ENCODE results near the gene UQCC2.

UQCC2 gene

DNA sequence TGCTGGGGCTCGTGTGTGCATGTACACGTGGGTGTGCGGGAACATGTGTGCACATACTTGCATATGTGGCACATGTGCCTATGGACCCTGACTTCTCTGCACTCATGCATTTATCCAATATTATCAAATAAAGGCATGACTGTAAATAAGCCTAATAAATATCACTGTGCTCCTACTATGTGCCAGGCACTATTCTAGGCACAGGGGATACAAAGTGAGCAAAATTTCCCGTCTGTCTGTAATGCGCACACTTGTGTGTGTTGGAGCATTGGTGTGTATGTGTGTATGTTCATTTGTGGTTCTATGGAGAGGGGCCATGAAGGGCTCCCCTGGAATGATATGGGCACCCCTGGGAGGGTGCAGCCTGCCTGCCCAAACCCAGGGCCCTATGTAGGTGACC lies 48.5 kb downstream of the UQCC2 start:
- H3K9ac ChIP-seq (ENCODE audit: low read length), result no peak overlapping the region
- no peak overlapping the region for H3K14ac ChIP-seq (ENCODE audit: low read length in 2 of 2)
- H2BK12ac ChIP-seq (ENCODE audit: low read length in 2 of 2), result no peak overlapping the region
- H3K4me2 ChIP-seq (ENCODE audit: low read length, poor library complexity, severe bottlenecking), result no peak overlapping the region
- no peaks in the 10 kb centered on the region for H3K27me3 ChIP-seq (ENCODE audit: control insufficient read depth in 1 of 2, insufficient read depth in 1 of 2, low read length in 2 of 2)
- H3K4ac ChIP-seq (ENCODE audit: low read depth in 1 of 2, low read length in 2 of 2), result no peak overlapping the region
- no peaks in the 10 kb centered on the region for H3K9me3 ChIP-seq (ENCODE audit: control insufficient read depth, low read length)
- H3K4me1 ChIP-seq (ENCODE audit: control insufficient read depth, insufficient read depth, low read depth, low read length), result no peaks in the 10 kb centered on the region
- no peak for DNase-seq
- H3K36me3 ChIP-seq (ENCODE audit: control insufficient read depth in 1 of 2, insufficient read depth in 2 of 2, low read depth in 1 of 2, low read length in 2 of 2), result peaks cover 73 to 93% of the 10 kb centered on the region in 2 experiments
- no peak overlapping the region for H3K23ac ChIP-seq (ENCODE audit: low read length in 2 of 2)
- no peak overlapping the region for H2AK5ac ChIP-seq (ENCODE audit: low read length, severe bottlenecking)
- H3K79me1 ChIP-seq (replicated peaks; ENCODE audit: low read length, poor library complexity, severe bottlenecking), result no peaks in the 10 kb centered on the region
- 75% methylated on average over 4 of the region's 5 CpGs for WGBS
- no peak overlapping the region for H3K27ac ChIP-seq (ENCODE audit: low read length, poor library complexity, severe bottlenecking)
- H4K8ac ChIP-seq (ENCODE audit: low read length), result no peak overlapping the region
- H3K4me3 ChIP-seq (ENCODE audit: insufficient read depth in 1 of 2, low read depth in 1 of 2, low read length in 2 of 2), result no peak overlapping the region
- no peak overlapping the region for H2BK120ac ChIP-seq (ENCODE audit: low read depth, low read length)
- H4K91ac ChIP-seq (ENCODE audit: low read length), result no peak overlapping the region
- no peak overlapping the region for H3K18ac ChIP-seq (ENCODE audit: low read depth in 1 of 2, low read length in 2 of 2)
- H2BK15ac ChIP-seq (ENCODE audit: low read depth, poor library complexity, severe bottlenecking), result no peak overlapping the region
- no peak overlapping the region for H2BK5ac ChIP-seq (ENCODE audit: low read depth, low read length, poor library complexity, severe bottlenecking)
- no peak overlapping the region for H2AFZ ChIP-seq (ENCODE audit: low read depth, low read length)

DNA sequence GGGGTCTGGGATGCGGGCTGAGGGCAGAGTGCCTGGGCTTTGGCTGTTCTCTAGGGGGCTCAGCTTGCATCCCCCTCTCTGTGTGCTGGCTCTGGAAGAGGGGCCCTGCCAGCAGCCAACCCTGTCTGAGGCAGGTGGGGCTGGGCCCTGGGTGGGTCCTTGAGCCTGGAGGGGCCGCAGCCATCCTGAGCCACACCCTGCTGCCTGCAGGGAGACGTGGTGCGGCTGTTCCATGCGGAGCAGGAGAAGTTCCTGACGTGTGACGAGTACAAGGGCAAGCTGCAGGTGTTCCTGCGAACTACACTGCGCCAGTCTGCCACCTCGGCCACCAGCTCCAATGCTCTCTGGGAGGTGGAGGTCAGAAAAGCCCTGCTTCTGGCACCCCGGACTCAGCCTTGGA lies 49.2 kb downstream of the UQCC2 start:
- Histone ChIP-seq H3K27ac (ENCODE audit: low read length, poor library complexity, severe bottlenecking) (no peak overlapping the region), H3K4me3 (ENCODE audit: insufficient read depth in 1 of 2, low read depth in 1 of 2, low read length in 2 of 2) (no peak overlapping the region), H3K14ac (ENCODE audit: low read length in 2 of 2) (no peak overlapping the region), H2AK5ac (ENCODE audit: low read length, severe bottlenecking) (no peak overlapping the region), H4K8ac (ENCODE audit: low read length) (no peak overlapping the region), H2AFZ (ENCODE audit: low read depth, low read length) (no peak overlapping the region), H2BK5ac (ENCODE audit: low read depth, low read length, poor library complexity, severe bottlenecking) (no peak overlapping the region), H2BK15ac (ENCODE audit: low read depth, poor library complexity, severe bottlenecking) (no peak overlapping the region), H3K4ac (ENCODE audit: low read depth in 1 of 2, low read length in 2 of 2) (no peak overlapping the region), H3K4me1 (ENCODE audit: control insufficient read depth, insufficient read depth, low read depth, low read length) (no peaks in the 10 kb centered on the region), H3K36me3 (ENCODE audit: control insufficient read depth in 1 of 2, insufficient read depth in 2 of 2, low read depth in 1 of 2, low read length in 2 of 2) (peaks cover 73 to 93% of the 10 kb centered on the region in 2 experiments), H4K91ac (ENCODE audit: low read length) (no peak overlapping the region), H2BK120ac (ENCODE audit: low read depth, low read length) (no peak overlapping the region), H3K23ac (ENCODE audit: low read length in 2 of 2) (no peak overlapping the region), H2BK12ac (ENCODE audit: low read length in 2 of 2) (no peak overlapping the region), H3K79me1 (replicated peaks; ENCODE audit: low read length, poor library complexity, severe bottlenecking) (no peaks in the 10 kb centered on the region), H3K9me3 (ENCODE audit: control insufficient read depth, low read length) (no peaks in the 10 kb centered on the region), H3K18ac (ENCODE audit: low read depth in 1 of 2, low read length in 2 of 2) (no peak overlapping the region), H3K27me3 (ENCODE audit: control insufficient read depth in 1 of 2, insufficient read depth in 1 of 2, low read length in 2 of 2) (no peaks in the 10 kb centered on the region), H3K9ac (ENCODE audit: low read length) (no peak overlapping the region), H3K4me2 (ENCODE audit: low read length, poor library complexity, severe bottlenecking) (no peak overlapping the region)
- no peak for DNase-seq
- 98% methylated on average over 11 of the region's 11 CpGs for WGBS

DNA sequence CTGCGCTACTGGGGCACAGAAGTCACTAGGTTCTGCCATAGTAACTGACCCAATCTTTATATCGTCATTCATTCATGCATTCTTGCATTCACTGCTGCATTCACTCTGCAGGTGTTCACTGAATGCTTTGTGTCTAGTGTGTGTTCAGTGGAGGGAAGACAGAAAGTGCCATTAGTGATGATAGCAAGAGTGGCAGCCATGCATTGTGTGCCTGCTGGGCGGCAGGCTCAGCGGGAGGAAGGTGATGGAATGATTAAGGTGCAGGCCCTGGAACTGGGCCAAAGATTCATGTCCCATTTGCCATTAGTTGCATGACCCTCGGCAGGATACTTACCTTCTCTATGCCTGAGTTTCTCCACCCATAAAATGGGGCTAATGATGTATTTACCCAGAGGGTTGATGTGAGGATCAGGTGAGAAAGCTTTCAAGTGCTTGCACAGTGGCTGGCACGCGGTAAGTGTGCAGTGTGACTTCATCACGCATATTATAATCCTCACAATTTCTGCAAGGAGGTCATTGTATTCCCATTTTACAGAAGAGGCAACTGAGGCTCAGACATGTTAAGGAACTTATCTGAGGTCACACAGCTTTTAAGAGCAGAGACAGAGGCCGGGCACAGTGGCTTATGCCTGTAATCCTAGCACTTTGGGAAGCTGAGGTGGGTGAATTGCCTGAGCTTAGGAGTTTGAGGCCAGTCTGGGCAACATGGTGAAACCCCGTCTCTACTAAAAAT lies 50.2 kb downstream of the UQCC2 start:
- Histone ChIP-seq H3K27me3 (ENCODE audit: control insufficient read depth in 1 of 2, insufficient read depth in 1 of 2, low read length in 2 of 2) (no peaks in the 10 kb centered on the region), H2BK5ac (ENCODE audit: low read depth, low read length, poor library complexity, severe bottlenecking) (no peak overlapping the region), H2BK15ac (ENCODE audit: low read depth, poor library complexity, severe bottlenecking) (no peak overlapping the region), H2AK5ac (ENCODE audit: low read length, severe bottlenecking) (no peak overlapping the region), H3K14ac (ENCODE audit: low read length in 2 of 2) (no peak overlapping the region), H3K36me3 (ENCODE audit: control insufficient read depth in 1 of 2, insufficient read depth in 2 of 2, low read depth in 1 of 2, low read length in 2 of 2) (peaks cover 74 to 93% of the 10 kb centered on the region in 2 experiments), H3K23ac (ENCODE audit: low read length in 2 of 2) (no peak overlapping the region), H4K91ac (ENCODE audit: low read length) (no peak overlapping the region), H3K4ac (ENCODE audit: low read depth in 1 of 2, low read length in 2 of 2) (no peak overlapping the region), H3K18ac (ENCODE audit: low read depth in 1 of 2, low read length in 2 of 2) (no peak overlapping the region), H3K4me1 (ENCODE audit: control insufficient read depth, insufficient read depth, low read depth, low read length) (no peaks in the 10 kb centered on the region), H3K4me2 (ENCODE audit: low read length, poor library complexity, severe bottlenecking) (no peak overlapping the region), H3K79me1 (replicated peaks; ENCODE audit: low read length, poor library complexity, severe bottlenecking) (peaks cover 1% of the 10 kb centered on the region), H3K9me3 (ENCODE audit: control insufficient read depth, low read length) (no peaks in the 10 kb centered on the region), H2BK120ac (ENCODE audit: low read depth, low read length) (no peak overlapping the region), H2BK12ac (ENCODE audit: low read length in 2 of 2) (no peak overlapping the region), H3K27ac (ENCODE audit: low read length, poor library complexity, severe bottlenecking) (no peak overlapping the region), H2AFZ (ENCODE audit: low read depth, low read length) (no peak overlapping the region), H3K9ac (ENCODE audit: low read length) (no peak overlapping the region), H3K4me3 (ENCODE audit: insufficient read depth in 1 of 2, low read depth in 1 of 2, low read length in 2 of 2) (no peak overlapping the region), H4K8ac (ENCODE audit: low read length) (no peak overlapping the region)
- WGBS, result 93% methylated on average over 9 of the region's 10 CpGs
- no peak for DNase-seq

DNA sequence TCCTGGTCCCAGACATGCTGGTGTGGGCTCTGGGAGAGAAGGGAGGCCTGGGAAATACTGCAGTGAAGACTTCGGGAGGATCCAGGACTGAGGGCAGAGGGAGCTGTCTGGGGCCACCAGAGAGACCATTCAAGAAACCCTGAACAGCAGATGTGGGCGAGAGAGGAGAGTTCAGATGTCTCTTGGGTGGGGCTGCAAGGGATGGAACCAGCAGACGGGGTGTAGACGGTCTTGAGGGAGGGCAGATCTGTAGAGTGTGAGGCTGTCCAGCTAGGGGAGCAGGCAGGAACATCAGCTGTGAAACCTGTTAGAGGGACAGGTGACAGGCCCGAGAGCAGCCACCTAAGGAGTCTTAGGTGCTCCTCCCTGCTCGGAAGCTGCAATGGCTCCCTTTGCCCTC lies 51.5 kb downstream of the UQCC2 start:
- WGBS, result 87% methylated on average over 6 of the region's 6 CpGs
- H2BK5ac ChIP-seq (ENCODE audit: low read depth, low read length, poor library complexity, severe bottlenecking), result no peak overlapping the region
- no peak overlapping the region for H2BK12ac ChIP-seq (ENCODE audit: low read length in 2 of 2)
- no peak overlapping the region for H3K4ac ChIP-seq (ENCODE audit: low read depth in 1 of 2, low read length in 2 of 2)
- H3K27ac ChIP-seq (ENCODE audit: low read length, poor library complexity, severe bottlenecking), result no peak overlapping the region
- no peak overlapping the region for H2AK5ac ChIP-seq (ENCODE audit: low read length, severe bottlenecking)
- H4K8ac ChIP-seq (ENCODE audit: low read length), result no peak overlapping the region
- H4K91ac ChIP-seq (ENCODE audit: low read length), result no peak overlapping the region
- no peaks in the 10 kb centered on the region for H3K4me1 ChIP-seq (ENCODE audit: control insufficient read depth, insufficient read depth, low read depth, low read length)
- peaks cover 71 to 90% of the 10 kb centered on the region in 2 experiments for H3K36me3 ChIP-seq (ENCODE audit: control insufficient read depth in 1 of 2, insufficient read depth in 2 of 2, low read depth in 1 of 2, low read length in 2 of 2)
- H2BK15ac ChIP-seq (ENCODE audit: low read depth, poor library complexity, severe bottlenecking), result no peak overlapping the region
- H3K4me2 ChIP-seq (ENCODE audit: low read length, poor library complexity, severe bottlenecking), result no peak overlapping the region
- H3K23ac ChIP-seq (ENCODE audit: low read length in 2 of 2), result no peak overlapping the region
- H3K27me3 ChIP-seq (ENCODE audit: control insufficient read depth in 1 of 2, insufficient read depth in 1 of 2, low read length in 2 of 2), result no peaks in the 10 kb centered on the region
- H3K9ac ChIP-seq (ENCODE audit: low read length), result no peak overlapping the region
- H3K4me3 ChIP-seq (ENCODE audit: insufficient read depth in 1 of 2, low read depth in 1 of 2, low read length in 2 of 2), result no peak overlapping the region
- H3K14ac ChIP-seq (ENCODE audit: low read length in 2 of 2), result no peak overlapping the region
- H3K18ac ChIP-seq (ENCODE audit: low read depth in 1 of 2, low read length in 2 of 2), result no peak overlapping the region
- no peaks in the 10 kb centered on the region for H3K9me3 ChIP-seq (ENCODE audit: control insufficient read depth, low read length)
- no peak overlapping the region for H2AFZ ChIP-seq (ENCODE audit: low read depth, low read length)
- peaks cover 3% of the 10 kb centered on the region for H3K79me1 ChIP-seq (replicated peaks; ENCODE audit: low read length, poor library complexity, severe bottlenecking)
- no peak for DNase-seq
- H2BK120ac ChIP-seq (ENCODE audit: low read depth, low read length), result no peak overlapping the region

Data from mesenchymal stem cell (in vitro differentiated cells and primary cell).